Mesendoderm (in vitro differentiated cells): ENCODE results near the gene BDKRB2.
A peak's percentile ranks its signal among the peaks of the same experiment; 100 is the strongest.

Experiments
- DNase-seq: peaks from one replicate; pipeline ENCODE4 v3.0.0; 2013
- H2AK5ac ChIP-seq: 2 replicates; pipeline ENCODE4 v1.6.1; 2013; ENCODE audit warnings: low read length, inconsistent platforms
- H2BK120ac ChIP-seq: 2 replicates; pipeline ENCODE4 v1.6.1; 2013; ENCODE audit warnings: low read depth, mild to moderate bottlenecking, low read length, moderate library complexity, mixed read lengths
- H2BK15ac ChIP-seq: replicated peaks from 2 replicates; pipeline ENCODE4 v1.6.1; 2013; ENCODE audit warnings: low read depth, mild to moderate bottlenecking, moderate library complexity
- H2BK5ac ChIP-seq: 2 replicates; pipeline ENCODE4 v1.6.1; 2013; ENCODE audit warnings: low read length, inconsistent platforms
- H3K18ac ChIP-seq: 2 replicates; pipeline ENCODE4 v1.6.1; 2013; ENCODE audit warnings: mild to moderate bottlenecking, low read length, mixed read lengths
- H3K23ac ChIP-seq: one replicate; pipeline ENCODE4 v1.6.1; 2013; ENCODE audit warnings: low read length
- H3K27ac ChIP-seq: 2 replicates; pipeline ENCODE4 v1.5.1; 2013; ENCODE audit warnings: low read depth, mild to moderate bottlenecking, inconsistent platforms, low read length, moderate library complexity
- H3K27me3 ChIP-seq: 2 replicates; pipeline ENCODE4 v1.6.1; 2013; ENCODE audit warnings: low read length, control low read depth, mild to moderate bottlenecking, inconsistent platforms; ENCODE audit not compliant: insufficient read depth, poor library complexity
- H3K36me3 ChIP-seq: 2 replicates; pipeline ENCODE4 v1.6.1; 2013; ENCODE audit warnings: low read length, inconsistent platforms; ENCODE audit not compliant: control insufficient read depth, insufficient read depth
- H3K4ac ChIP-seq: one replicate; pipeline ENCODE4 v1.6.1; 2013; ENCODE audit warnings: low read depth, mild to moderate bottlenecking, low read length, moderate library complexity
- H3K4me1 ChIP-seq: 2 replicates; pipeline ENCODE4 v1.6.1; 2013; ENCODE audit warnings: low read depth, low read length, inconsistent platforms; ENCODE audit not compliant: control insufficient read depth
- H3K4me2 ChIP-seq: 2 replicates; pipeline ENCODE4 v1.6.1; 2013; ENCODE audit warnings: low read length
- H3K4me3 ChIP-seq: 2 replicates; pipeline ENCODE4 v1.5.1; 2013; ENCODE audit warnings: mild to moderate bottlenecking, low read length
- H3K56ac ChIP-seq: one replicate; pipeline ENCODE4 v1.6.1; 2013; ENCODE audit warnings: low read length
- H3K79me1 ChIP-seq: 2 replicates; pipeline ENCODE4 v1.6.1; 2013; ENCODE audit warnings: low read length, inconsistent platforms
- H3K79me2 ChIP-seq: 2 replicates; pipeline ENCODE4 v1.6.1; 2013; ENCODE audit warnings: mild to moderate bottlenecking, low read length; ENCODE audit not compliant: control insufficient read depth, insufficient read depth
- H3K9ac ChIP-seq: 2 replicates; pipeline ENCODE4 v1.6.1; 2013; ENCODE audit warnings: low read length, inconsistent platforms
- H4K5ac ChIP-seq: one replicate; pipeline ENCODE4 v1.6.1; 2013; ENCODE audit warnings: low read length
- H4K8ac ChIP-seq: one replicate; pipeline ENCODE4 v1.6.1; 2013; ENCODE audit warnings: low read depth, mild to moderate bottlenecking, control low read depth, low read length, moderate library complexity
- WGBS: extraction: QIAGEN DNeasy Blood & Tissue Kit; methylation state at CpG from one replicate; pipeline ENCODE4 v1.1.7; 2013; ENCODE audit warnings: low lambda C conversion rate, missing lambda C conversion rate; ENCODE audit not compliant: insufficient coverage; ENCODE audit errors: extremely low coverage; 5-methylcytosine and 5-hydroxymethylcytosine counted together

Gene BDKRB2

DNA sequence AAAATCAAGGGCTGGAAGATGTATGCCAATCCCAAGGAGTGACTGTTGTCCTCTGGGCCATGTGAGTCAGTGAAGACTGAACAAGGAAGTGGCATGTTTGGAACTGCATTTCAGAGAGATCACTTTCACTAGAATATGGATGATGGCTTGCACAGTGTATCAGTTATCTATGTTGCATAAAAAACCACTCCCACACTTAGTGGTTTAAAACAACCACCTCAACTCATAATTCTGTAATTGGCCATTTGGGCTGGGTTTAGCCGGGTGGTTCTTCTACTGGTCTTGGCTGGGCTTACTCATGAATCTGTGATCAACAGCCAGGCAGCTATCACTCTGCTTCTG lies 66.8 kb downstream of the BDKRB2 start:
- Histone ChIP-seq H2BK15ac (no peak overlapping the region), H3K9ac (no peak overlapping the region), H3K4me3 (no peak overlapping the region), H3K79me2 (no peaks in the 10 kb centered on the region), H3K23ac (no peak overlapping the region), H3K4me2 (no peak overlapping the region), H3K79me1 (no peaks in the 10 kb centered on the region), H3K4me1 (no peaks in the 10 kb centered on the region), H3K27me3 (no peaks in the 10 kb centered on the region), H3K56ac (no peak overlapping the region), H2AK5ac (no peak overlapping the region), H3K36me3 (no peaks in the 10 kb centered on the region), H4K5ac (no peak overlapping the region), H4K8ac (no peak overlapping the region), H3K4ac (no peak overlapping the region), H3K18ac (no peak overlapping the region), H2BK5ac (no peak overlapping the region), H3K27ac (no peak overlapping the region), H2BK120ac (no peak overlapping the region)
- WGBS: no CpG with 5 or more reads among the region's 1 CpG
- no peak for DNase-seq

DNA sequence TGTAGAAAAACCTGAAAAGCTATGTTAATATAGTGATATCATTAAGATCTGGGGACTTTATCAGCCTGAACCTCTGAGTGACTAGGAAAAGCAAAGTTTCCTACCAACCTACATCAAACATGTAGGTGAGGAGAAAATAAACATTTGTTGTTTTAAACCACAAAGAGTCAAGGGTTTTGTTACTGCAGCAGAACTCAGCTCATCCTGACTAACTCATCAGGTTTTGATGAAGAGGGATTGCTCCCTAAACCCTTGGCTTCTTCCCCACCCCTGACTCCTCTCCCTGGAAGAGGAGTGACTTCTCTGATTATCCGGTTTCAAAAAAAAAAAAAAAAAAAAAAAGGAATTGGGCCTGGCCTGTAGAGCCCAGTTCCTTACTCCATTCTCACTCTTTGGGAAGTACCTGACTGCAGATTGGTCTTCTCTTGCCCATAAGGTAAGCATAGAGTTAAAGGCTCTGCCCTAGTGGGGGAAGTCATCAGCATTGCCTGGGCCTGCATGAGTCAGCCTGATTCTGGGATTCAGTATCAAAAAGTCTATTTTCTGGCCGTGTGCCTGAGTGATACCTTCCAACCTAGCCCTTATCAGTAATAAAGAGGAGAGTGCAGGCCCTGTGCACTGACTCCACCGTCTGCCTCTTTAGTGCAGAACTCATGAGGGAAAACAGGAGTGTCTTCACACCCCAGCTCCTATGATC lies 68.3 kb downstream of the BDKRB2 start:
- H2BK120ac ChIP-seq: no peak overlapping the region
- WGBS: no CpG with 5 or more reads among the region's 3 CpGs
- DNase-seq: no peak

DNA sequence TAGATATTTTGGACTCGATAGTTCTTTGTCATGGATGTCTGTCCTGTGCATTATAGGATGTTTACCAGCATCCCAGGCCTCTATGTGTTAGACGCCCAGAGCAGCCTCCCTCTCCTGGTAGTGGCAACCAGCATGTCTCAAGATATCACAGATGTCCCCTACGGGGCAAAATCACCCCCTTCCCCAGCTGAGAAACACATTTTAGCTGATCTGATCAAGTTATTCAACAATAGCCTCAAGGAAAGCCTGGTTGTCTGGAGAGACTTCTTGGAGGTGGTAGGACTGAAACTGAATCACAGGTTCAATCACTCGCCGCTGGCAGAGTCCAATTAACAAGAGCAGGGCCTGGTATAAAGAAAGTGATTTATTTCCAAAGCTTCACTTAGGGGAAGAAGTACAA lies 69.0 kb downstream of the BDKRB2 start:
- H3K4ac ChIP-seq: no peak overlapping the region
- H2BK5ac ChIP-seq: no peak overlapping the region
- H3K27ac ChIP-seq: no peak overlapping the region
- H3K79me1 ChIP-seq: no peaks in the 10 kb centered on the region
- H3K4me2 ChIP-seq: no peak overlapping the region
- H2BK120ac ChIP-seq: no peak overlapping the region
- DNase-seq: no peak
- H3K4me1 ChIP-seq: no peaks in the 10 kb centered on the region
- H4K8ac ChIP-seq: no peak overlapping the region
- H3K36me3 ChIP-seq: no peaks in the 10 kb centered on the region
- no peak overlapping the region for H3K56ac ChIP-seq
- no peaks in the 10 kb centered on the region for H3K79me2 ChIP-seq
- no peak overlapping the region for H2BK15ac ChIP-seq
- WGBS: no CpG with 5 or more reads among the region's 5 CpGs
- no peaks in the 10 kb centered on the region for H3K27me3 ChIP-seq
- H4K5ac ChIP-seq: no peak overlapping the region
- no peak overlapping the region for H3K4me3 ChIP-seq
- no peak overlapping the region for H2AK5ac ChIP-seq
- no peak overlapping the region for H3K23ac ChIP-seq
- H3K9ac ChIP-seq: no peak overlapping the region
- H3K18ac ChIP-seq: no peak overlapping the region

More for the DNA sequence above, 68.3 kb downstream of the BDKRB2 start:
- H3K36me3 ChIP-seq: no peaks in the 10 kb centered on the region
- no peak overlapping the region for H3K56ac ChIP-seq
- no peak overlapping the region for H3K4ac ChIP-seq
- no peak overlapping the region for H4K5ac ChIP-seq
- no peak overlapping the region for H3K18ac ChIP-seq
- no peak overlapping the region for H3K4me3 ChIP-seq
- no peak overlapping the region for H3K9ac ChIP-seq
- no peaks in the 10 kb centered on the region for H3K27me3 ChIP-seq
- no peak overlapping the region for H3K27ac ChIP-seq
- no peaks in the 10 kb centered on the region for H3K79me1 ChIP-seq
- no peak overlapping the region for H3K4me2 ChIP-seq
- H2BK5ac ChIP-seq: no peak overlapping the region
- no peaks in the 10 kb centered on the region for H3K79me2 ChIP-seq
- no peak overlapping the region for H4K8ac ChIP-seq
- H2BK15ac ChIP-seq: no peak overlapping the region
- H3K4me1 ChIP-seq: no peaks in the 10 kb centered on the region
- H2AK5ac ChIP-seq: no peak overlapping the region
- no peak overlapping the region for H3K23ac ChIP-seq

DNA sequence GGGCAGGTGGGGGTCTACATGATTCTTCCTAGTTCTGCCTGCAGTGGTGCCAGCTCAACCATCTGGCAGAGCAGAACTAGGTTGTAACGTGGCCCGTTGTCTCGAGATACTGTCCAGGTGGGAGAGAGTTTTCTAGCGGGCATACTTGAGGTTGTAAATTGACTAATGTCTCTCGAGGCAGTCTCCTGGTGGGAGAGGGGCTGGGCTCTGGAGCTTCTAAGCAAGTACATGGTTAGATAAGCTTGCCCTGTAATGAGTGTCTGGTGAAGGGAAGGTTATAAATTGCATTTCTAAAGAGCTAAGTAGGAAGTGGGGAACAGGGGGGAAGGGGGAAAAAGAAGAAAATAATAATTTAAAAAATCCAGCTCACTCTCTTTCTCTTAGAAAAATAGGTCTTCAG lies 69.5 kb downstream of the BDKRB2 start:
- no peak overlapping the region for H3K4me3 ChIP-seq
- no peak overlapping the region for H3K27ac ChIP-seq
- H3K79me2 ChIP-seq: no peaks in the 10 kb centered on the region
- H3K4ac ChIP-seq: no peak overlapping the region
- no peaks in the 10 kb centered on the region for H3K36me3 ChIP-seq
- no CpG with 5 or more reads among the region's 5 CpGs for WGBS
- no peak overlapping the region for H2BK15ac ChIP-seq
- no peak overlapping the region for H3K18ac ChIP-seq
- no peak overlapping the region for H2BK120ac ChIP-seq
- no peak overlapping the region for H4K5ac ChIP-seq
- no peak overlapping the region for H3K4me2 ChIP-seq
- H2BK5ac ChIP-seq: no peak overlapping the region
- no peak overlapping the region for H3K56ac ChIP-seq
- H3K79me1 ChIP-seq: no peaks in the 10 kb centered on the region
- H3K9ac ChIP-seq: no peak overlapping the region
- no peak for DNase-seq
- H3K27me3 ChIP-seq: no peaks in the 10 kb centered on the region
- no peaks in the 10 kb centered on the region for H3K4me1 ChIP-seq
- H2AK5ac ChIP-seq: no peak overlapping the region
- no peak overlapping the region for H3K23ac ChIP-seq
- no peak overlapping the region for H4K8ac ChIP-seq

DNA sequence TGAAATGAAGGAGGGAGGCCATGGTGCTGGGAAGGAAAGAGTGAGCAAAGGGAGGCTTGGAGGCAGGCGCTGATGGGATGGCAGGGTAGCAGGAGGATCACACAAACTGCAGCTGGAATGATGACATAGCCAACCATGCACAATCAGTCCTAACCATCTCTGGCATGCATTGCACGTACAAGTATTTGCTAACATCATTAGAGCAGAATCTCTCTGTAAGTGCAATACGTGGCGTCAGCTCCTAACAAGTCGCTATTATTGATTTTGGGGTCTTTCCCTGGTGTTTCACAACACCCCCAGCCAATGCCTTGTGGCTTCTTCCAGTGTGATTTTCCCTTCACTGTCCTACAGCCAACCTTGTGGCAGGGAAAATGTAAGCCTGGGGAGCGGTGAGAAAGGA lies 69.9 kb downstream of the BDKRB2 start:
- Histone ChIP-seq H3K4ac (no peak overlapping the region), H3K23ac (no peak overlapping the region), H3K27me3 (no peaks in the 10 kb centered on the region), H3K79me1 (no peaks in the 10 kb centered on the region), H2BK5ac (no peak overlapping the region), H3K56ac (peak overlapping the region; percentile 22), H3K79me2 (no peaks in the 10 kb centered on the region), H3K4me2 (no peak overlapping the region), H2BK120ac (no peak overlapping the region), H3K4me1 (no peaks in the 10 kb centered on the region), H3K18ac (no peak overlapping the region), H4K8ac (no peak overlapping the region), H2AK5ac (no peak overlapping the region), H3K27ac (no peak overlapping the region), H4K5ac (no peak overlapping the region), H3K4me3 (no peak overlapping the region), H2BK15ac (no peak overlapping the region), H3K36me3 (no peaks in the 10 kb centered on the region), H3K9ac (no peak overlapping the region)
- WGBS: no CpG with 5 or more reads among the region's 6 CpGs
- no peak for DNase-seq
